SK-N-SH (cell line): Measurements from ENCODE around the gene CMC2. TPM values are rescaled to one million over a fixed set of nuclear protein-coding genes. Genes with fewer than 3 reads are reported as not detected.
A peak's percentile ranks its signal among the peaks of the same experiment; 100 is the strongest.

Source experiments
- CTCF ChIA-PET: fragments of 300-600, 350-600 bp; formaldehyde crosslinking; extraction: SDS; loops from one replicate; lab custom pipeline; 2021; lab: Yijun Ruan, JAX
- POLR2A ChIA-PET: fragments of 350-600 bp; sonication (Branson Sonifier 250); formaldehyde crosslinking; extraction: SDS; loops from one replicate; lab custom pipeline; 2020; ENCODE audit warnings: antibody characterized with exemption, inconsistent platforms; lab: Yijun Ruan, JAX
- DNase-seq: peaks from one replicate; pipeline ENCODE4 v3.0.0; 2012
- H2AFZ ChIP-seq: fragments of 200-600 bp; sonication (generic); 2 replicates; pipeline ENCODE4 v1.8.1; 2016; ENCODE audit warnings: antibody characterized with exemption, mild to moderate bottlenecking, low read depth
- H3F3A ChIP-seq: fragments of 200-600 bp; sonication (generic); replicated peaks from 2 replicates; pipeline ENCODE3; 2016; ENCODE audit warnings: antibody characterized with exemption, mild to moderate bottlenecking; ENCODE audit not compliant: insufficient read depth
- H3K27ac ChIP-seq, 2 experiments: fragments of 200-500 bp in 1 of 2; fragments of 200-600 bp in 1 of 2; sonication (Bioruptor generic) in 1 of 2; sonication (generic), shearing (Covaris generic) in 1 of 2; 2 replicates each; pipeline versions ENCODE4 v1.5.1 to v1.6.1; 2014 to 2016; ENCODE audit warnings: low read depth in 2 of 2, inconsistent platforms in 1 of 2, low read length in 1 of 2, mild to moderate bottlenecking in 1 of 2, mixed read lengths in 1 of 2
- H3K27me3 ChIP-seq: fragments of 200-600 bp; sonication (generic), shearing (Covaris generic); 2 replicates; pipeline ENCODE4 v1.6.1; 2016; ENCODE audit warnings: mixed run types; ENCODE audit not compliant: insufficient read depth
- H3K36me3 ChIP-seq, 2 experiments: fragments of 200-500 bp in 1 of 2; fragments of 200-600 bp in 1 of 2; sonication (Bioruptor generic) in 1 of 2; sonication (generic) in 1 of 2; replicated peaks in 1 of 2; 2 replicates each; pipeline versions ENCODE3 to v1.5.1; 2014 to 2016; ENCODE audit warnings: low read length in 1 of 2, mild to moderate bottlenecking in 1 of 2; ENCODE audit not compliant: insufficient read depth in 2 of 2, control insufficient read depth in 1 of 2
- H3K4me1 ChIP-seq, 2 experiments: fragments of 200-500 bp in 1 of 2; fragments of 200-600 bp in 1 of 2; sonication (Bioruptor generic) in 1 of 2; sonication (generic), shearing (Covaris generic) in 1 of 2; 2 replicates each; pipeline versions ENCODE4 v1.5.1 to v1.6.1; 2014 to 2016; ENCODE audit warnings: low read depth in 1 of 2, low read length in 1 of 2, mixed run types in 1 of 2; ENCODE audit not compliant: insufficient read depth in 2 of 2, control insufficient read depth in 1 of 2
- H3K4me2 ChIP-seq: fragments of 200-600 bp; sonication (generic), shearing (Covaris generic); 2 replicates; pipeline ENCODE4 v1.6.1; 2017; ENCODE audit warnings: mixed run types
- H3K4me3 ChIP-seq, 2 experiments: fragments of 200-500 bp in 1 of 2; fragments of 200-600 bp in 1 of 2; sonication (Bioruptor generic) in 1 of 2; sonication (generic), shearing (Covaris generic) in 1 of 2; 2 replicates each; pipeline versions ENCODE4 v1.5.1 to v1.8.1; 2014 to 2016; ENCODE audit warnings: low read depth in 2 of 2, inconsistent platforms in 1 of 2, low read length in 1 of 2, mild to moderate bottlenecking in 1 of 2, mixed read lengths in 1 of 2, moderate library complexity in 1 of 2
- H3K79me2 ChIP-seq: fragments of 200-600 bp; sonication (generic); 2 replicates; pipeline ENCODE4 v1.8.1; 2017; ENCODE audit warnings: mild to moderate bottlenecking; ENCODE audit not compliant: insufficient read depth
- H3K9ac ChIP-seq: fragments of 200-600 bp; sonication (generic); 2 replicates; pipeline ENCODE4 v1.6.1; 2017; ENCODE audit warnings: mixed run types
- H3K9me2 ChIP-seq: fragments of 200-600 bp; sonication (generic); 2 replicates; pipeline ENCODE4 v1.6.1; 2017; ENCODE audit warnings: mixed run types
- H3K9me3 ChIP-seq: fragments of 200-600 bp; sonication (generic); 2 replicates; pipeline ENCODE4 v1.6.1; 2017; ENCODE audit warnings: mixed run types, mild to moderate bottlenecking, moderate library complexity
- H4K20me1 ChIP-seq: fragments of 200-600 bp; sonication (generic); 2 replicates; pipeline ENCODE4 v1.6.1; 2017; ENCODE audit warnings: mild to moderate bottlenecking, mixed run types; ENCODE audit not compliant: insufficient read depth
- CHD2 ChIP-seq: fragments of 150-350 bp; IDR thresholded peaks from 2 replicates; pipeline ENCODE4 v1.6.1; 2018; ENCODE audit warnings: low read length; ENCODE audit not compliant: partially characterized antibody
- MAX ChIP-seq: IDR thresholded peaks from 2 replicates; pipeline ENCODE4 v1.4.0; 2012; ENCODE audit warnings: low read depth
- MEF2A ChIP-seq: IDR thresholded peaks from 2 replicates; pipeline ENCODE4 v1.4.0; 2012; ENCODE audit warnings: low read depth, borderline replicate concordance
- PBX3 ChIP-seq: IDR thresholded peaks from 2 replicates; pipeline ENCODE4; 2012
- RAD21 ChIP-seq: IDR thresholded peaks from 2 replicates; pipeline ENCODE4 v1.6.1; 2012; ENCODE audit warnings: mild to moderate bottlenecking, low read length
- RCOR1 ChIP-seq: fragments of 150-350 bp; IDR thresholded peaks from 2 replicates; pipeline ENCODE4 v1.6.1; 2017; ENCODE audit warnings: antibody characterized with exemption, low read length
- REST ChIP-seq: IDR thresholded peaks from 2 replicates; pipeline ENCODE4 v1.6.1; 2012; ENCODE audit warnings: mild to moderate bottlenecking, low read depth, low read length, moderate library complexity
- SMC3 ChIP-seq: IDR thresholded peaks from 2 replicates; pipeline ENCODE4 v1.6.1; 2012; ENCODE audit warnings: low read depth, low read length, improper control_type of control experiment
- WGBS: methylation state at CpG from one replicate; pipeline ENCODE4 v1.1.6; 2017; ENCODE audit warnings: low lambda C conversion rate; 5-methylcytosine and 5-hydroxymethylcytosine counted together
- polyA plus RNA-seq, 3 experiments: library from polyadenylated mRNA; depleted of rRNA; stranded (reverse); fragments of >200 nt; gene quantifications; 2 replicates each; pipeline ENCODE4 v1.2.3, GENCODE V29; 2012

Gene CMC2
- polyA plus RNA-seq, 1 of the 3 experiments (the other 2 are of a cell fraction) = 135 TPM

- Histone ChIP-seq H3K9me2 (no peaks in the 10 kb centered on the region), H3K79me2 (peaks cover 50% of the 10 kb centered on the region), H3K36me3 (peaks cover 0 to 25% of the 10 kb centered on the region in 2 experiments), H3K27me3 (no peaks in the 10 kb centered on the region), H2AFZ (peak overlapping the region; percentile 44; the same call in 1 of the 2 replicates), H3K4me1 (peaks cover 0 to 13% of the 10 kb centered on the region in 2 experiments; a peak in 2 of 4 replicates), H3K9me3 (no peaks in the 10 kb centered on the region), H3F3A (no peaks in the 10 kb centered on the region), H3K4me2 (peak overlapping the region; percentile 89), H3K4me3 (peak overlapping the region; percentile 67 to 86), H3K9ac (peak overlapping the region; percentile 57), H3K27ac (peak overlapping the region in 1 of 2 experiments; percentile 65; a peak in 2 of 4 replicates), H4K20me1 (peaks cover 9% of the 10 kb centered on the region; the same call in 1 of the 2 replicates)
- peak; percentile 25 for DNase-seq
- TF ChIP-seq CHD2 = no peak
- TF ChIP-seq RCOR1 = no peak
- no peak for TF ChIP-seq RAD21
- TF ChIP-seq SMC3 = no peak
- TF ChIP-seq MEF2A = no peak
- no peak for TF ChIP-seq PBX3
- TF ChIP-seq REST = no peak
- no peak for TF ChIP-seq MAX
- ChIA-PET CTCF (interaction anchor here (0.6 to 3.1 kb wide), 11 partner anchors 8 to 701 kb away, joined by 3 to 21 read pairs (median 6); partner anchors contain the start of genes CENPN and CMC2), POLR2A (interaction anchor here (1.1 kb wide), 1 partner anchor 30 kb away, joined by 3 read pairs; the partner anchor contains the start of gene CENPN)
- WGBS = 24% methylated on average over 10 of the region's 10 CpGs
These were observed 30.2 kb upstream of the CMC2 start for GRCh38 chr16:81036751-81037350.
